Motor neuron (in vitro differentiated cells): Measurements from ENCODE around the gene ACSF3. TPM values are rescaled to one million over a fixed set of nuclear protein-coding genes. Genes with fewer than 3 reads are reported as not detected.
"Not testable (repeated sequence)": the region's sequence is repeated elsewhere in the genome, so short reads cannot be mapped to it uniquely, and the experiment has no call there.

Experiments used
- ATAC-seq, 8 experiments: fragments of 200-7000 bp; cut with Tn5 transposase; replicated peaks in 6 of 8; 2 replicates each; pipeline ENCODE4 v1.8.0; 2021; ENCODE audit warnings: mild to moderate bottlenecking in 8 of 8, moderate library complexity in 8 of 8
- H3K27ac ChIP-seq, 2 donors: fragments of 250-450 bp; sonication (Bioruptor Pico); 2 replicates each; pipeline ENCODE4 v1.9.0; 2021; ENCODE audit warnings: antibody characterized with exemption in 2 of 2, mild to moderate bottlenecking in 2 of 2, moderate library complexity in 1 of 2
- H3K4me1 ChIP-seq, 2 donors: fragments of 250-450 bp; sonication (Bioruptor Pico); replicated peaks in 1 of 2; 2 replicates each; pipeline ENCODE4 v1.6.1; 2021; ENCODE audit warnings: antibody characterized with exemption in 2 of 2, mild to moderate bottlenecking in 2 of 2, moderate library complexity in 1 of 2
- H3K4me3 ChIP-seq, 5 donors: fragments of 250-450 bp; sonication (Bioruptor Pico); 2 replicates each; pipeline ENCODE4 v1.9.0; 2021; ENCODE audit warnings: antibody characterized with exemption in 5 of 5, mild to moderate bottlenecking in 5 of 5, moderate library complexity in 4 of 5
- WGBS, 10 experiments: fragments of 450-650 bp; shearing (Covaris generic); methylation state at CpG; one replicate each; pipeline ENCODE4 v1.0.0; 2022; 5-methylcytosine and 5-hydroxymethylcytosine counted together
- in situ Hi-C, 9 experiments: fragments of 400-800 bp; cut with MboI; loops; one replicate each; pipeline ENCODE4 v1.15.0; 2021; ENCODE audit warnings: low sequenced_read_pairs in 9 of 9, low pct_unique_long_range_greater_than_20kb in 2 of 9; ENCODE audit not compliant: unreplicated experiment in 9 of 9
- total RNA-seq, 8 experiments: library from RNA; unstranded; fragments of 300-600 nt; gene quantifications; 2 replicates each; pipeline versions ENCODE4 v1.2.3 to v1.2.4, GENCODE V29; 2022

The ACSF3 gene
- total RNA-seq, 8 experiments from 2014 or later, result 7.7 to 39.8 (median 13.8) TPM

DNA sequence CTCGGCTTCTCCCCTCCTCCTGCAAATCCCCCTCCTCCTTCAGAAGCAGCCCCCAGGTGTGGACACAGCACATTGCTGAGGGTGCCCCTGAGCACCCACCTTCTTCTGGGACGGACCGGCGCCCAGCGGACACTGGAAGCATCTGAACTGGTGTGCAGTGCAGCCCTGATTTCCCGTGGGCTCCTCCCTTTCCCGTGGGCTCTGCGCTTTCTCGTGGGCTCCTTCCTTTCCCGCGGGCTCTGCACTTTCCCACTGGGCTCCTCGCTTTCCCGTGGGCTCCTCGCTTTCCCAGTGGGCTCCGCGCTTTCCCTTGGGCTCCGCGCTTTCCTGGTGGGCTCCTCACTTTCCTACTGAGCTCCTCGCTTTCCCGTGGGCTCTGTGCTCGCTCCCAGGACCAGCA, 32.6 kb upstream of the ACSF3 start:
- 7 to 77% (median 69%) methylated on average over 3 to 12 of the region's 21 CpGs; no CpG with 5 or more reads in 6 of the 10 experiments for WGBS, 10 experiments
- no peak overlapping the region for H3K4me3 ChIP-seq
- H3K27ac ChIP-seq, result no peak overlapping the region
- no peak for ATAC-seq
- in situ Hi-C loops, result no loop called here
- H3K4me1 ChIP-seq, result peaks cover 12 to 16% of the 10 kb centered on the region in 2 donors

DNA sequence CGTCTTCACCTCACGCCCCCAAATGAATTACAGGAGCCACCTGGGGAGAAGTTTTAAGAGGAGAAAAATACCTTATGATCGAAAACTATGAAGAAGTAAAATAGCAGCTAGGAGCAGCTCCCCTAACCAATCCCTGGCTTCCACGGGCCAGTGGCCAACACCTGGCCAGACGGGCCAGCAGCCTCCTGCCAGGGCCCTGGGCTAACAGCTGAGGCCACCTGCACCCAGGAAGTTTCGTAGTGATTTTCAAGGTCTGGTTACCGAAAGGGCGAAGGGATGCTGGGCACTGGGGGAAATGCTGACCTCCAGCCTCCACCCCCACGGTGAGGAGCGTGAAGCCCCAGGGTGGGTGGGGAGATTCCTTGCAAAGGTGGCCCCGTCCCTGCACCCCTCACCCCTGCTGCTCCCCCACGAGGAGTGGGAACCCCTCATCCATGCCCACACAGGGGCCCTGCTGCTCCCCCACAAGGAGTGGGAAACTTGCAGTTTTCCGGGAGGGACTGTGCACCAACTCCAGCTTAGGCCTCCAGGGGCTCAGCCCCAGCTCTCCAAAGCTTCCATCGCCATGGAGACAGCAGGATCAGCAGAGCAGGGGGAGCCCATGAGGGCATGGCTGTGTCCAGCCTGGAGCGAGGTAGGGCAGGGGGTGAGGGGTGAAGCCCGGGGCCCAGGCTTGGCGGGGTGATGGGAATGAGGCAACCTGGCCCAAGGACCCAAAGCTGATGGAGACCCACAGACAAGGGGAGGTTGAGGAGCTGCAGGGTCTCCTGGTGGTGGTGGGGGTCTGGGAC, 31.9 kb upstream of the ACSF3 start:
- WGBS, 10 experiments, result 47 to 76% (median 72%) methylated on average over 2 to 3 of the region's 17 CpGs; no CpG with 5 or more reads in 6 of the 10 experiments
- in situ Hi-C loops, result no loop called here
- peaks cover 12 to 23% of the 10 kb centered on the region in 2 donors for H3K4me1 ChIP-seq

DNA sequence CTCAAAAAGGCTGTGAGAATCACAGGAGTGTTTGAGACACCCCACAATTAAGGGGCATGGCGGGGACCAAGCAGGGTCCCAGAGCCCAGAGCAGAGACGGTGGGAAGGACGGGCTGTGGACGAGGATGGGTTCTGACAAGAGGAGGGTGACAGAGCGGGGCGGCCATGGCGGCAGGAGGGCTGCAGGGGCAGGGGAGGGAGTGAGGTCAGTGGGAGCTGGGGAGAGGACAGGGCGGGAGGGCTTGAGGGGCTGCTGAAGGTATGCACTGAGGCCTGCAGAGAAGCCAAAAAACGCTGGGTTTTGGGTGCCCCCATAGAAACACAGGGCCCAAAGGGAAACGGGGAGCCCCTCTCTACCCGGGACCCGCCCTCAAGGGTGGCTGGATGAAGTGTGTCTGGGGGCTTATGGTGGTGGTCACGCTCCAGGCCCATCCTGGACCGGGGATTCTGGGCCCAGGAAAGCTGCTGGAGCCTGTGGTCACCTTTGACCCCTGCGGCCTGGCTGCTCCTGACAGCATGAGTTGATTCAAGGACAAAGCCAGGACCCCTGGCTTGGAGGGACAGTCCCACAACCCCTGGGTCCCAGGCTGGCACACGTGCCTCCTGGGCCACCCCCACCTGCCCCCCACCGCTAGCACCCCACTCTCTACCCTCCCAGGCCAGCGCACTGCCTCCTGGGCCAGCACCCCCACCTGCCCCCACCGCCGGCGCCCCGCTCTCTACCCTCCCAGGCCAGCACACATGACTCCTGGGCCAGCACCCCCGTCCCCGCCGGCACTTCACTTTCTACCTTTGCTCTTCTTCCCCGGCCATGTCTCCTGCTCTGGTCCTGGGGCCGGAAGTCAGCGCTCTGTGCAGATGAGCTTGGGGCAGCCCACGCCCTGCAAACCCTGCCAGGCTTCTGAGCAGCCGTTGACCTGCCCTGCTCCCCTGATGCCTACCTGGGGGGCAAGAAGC, 31.0 kb upstream of the ACSF3 start:
- in situ Hi-C loops, result no loop called here
- Histone ChIP-seq H3K27ac (no peak overlapping the region), H3K4me3 (no peak overlapping the region), H3K4me1 (peaks cover 12 to 28% of the 10 kb centered on the region in 2 donors)
- WGBS, 10 experiments, result 60 to 100% (median 78%) methylated on average over 1 to 6 of the region's 30 CpGs; no CpG with 5 or more reads in 7 of the 10 experiments
- peak in 5 of 8 experiments; percentile 7 to 42 (median 15) for ATAC-seq

More for the DNA sequence above, 31.9 kb upstream of the ACSF3 start:
- ATAC-seq, result peak in 5 of 8 experiments; percentile 63 to 81 (median 75)
- Histone ChIP-seq H3K4me3 (no peak overlapping the region), H3K27ac (no peak overlapping the region)

DNA sequence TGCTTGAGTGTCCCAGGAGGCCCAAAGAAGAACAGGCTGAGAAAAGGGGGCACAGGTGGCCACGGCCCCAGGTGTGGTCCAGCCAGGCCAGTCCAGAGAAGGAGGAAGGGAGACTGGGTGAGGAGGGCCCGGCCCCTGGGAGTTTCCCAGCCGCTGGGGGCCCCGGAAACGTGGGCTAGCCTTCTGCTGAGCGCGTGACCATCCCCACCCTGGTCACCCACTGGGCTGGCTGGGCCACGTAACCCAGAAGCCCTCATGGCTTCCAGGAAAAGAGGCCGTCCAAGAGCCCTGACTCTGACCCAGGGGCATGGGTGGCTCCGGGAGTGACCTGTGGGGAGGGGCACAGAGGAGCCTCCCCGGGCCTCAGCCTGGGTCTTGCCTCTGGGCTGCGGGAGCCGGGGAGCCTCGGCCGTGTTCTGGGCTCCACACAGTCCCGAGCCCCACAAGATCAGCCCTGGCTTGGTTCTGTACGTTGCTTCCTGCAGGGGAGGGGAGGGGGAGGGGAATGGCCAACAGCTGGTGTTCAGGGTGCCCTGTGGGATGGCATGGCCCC, 29.8 kb upstream of the ACSF3 start:
- WGBS, 10 experiments, result 60 to 78% methylated on average over 1 to 2 of the region's 17 CpGs; no CpG with 5 or more reads in 8 of the 10 experiments
- ATAC-seq, result no peak
- in situ Hi-C loops, result no loop called here

DNA sequence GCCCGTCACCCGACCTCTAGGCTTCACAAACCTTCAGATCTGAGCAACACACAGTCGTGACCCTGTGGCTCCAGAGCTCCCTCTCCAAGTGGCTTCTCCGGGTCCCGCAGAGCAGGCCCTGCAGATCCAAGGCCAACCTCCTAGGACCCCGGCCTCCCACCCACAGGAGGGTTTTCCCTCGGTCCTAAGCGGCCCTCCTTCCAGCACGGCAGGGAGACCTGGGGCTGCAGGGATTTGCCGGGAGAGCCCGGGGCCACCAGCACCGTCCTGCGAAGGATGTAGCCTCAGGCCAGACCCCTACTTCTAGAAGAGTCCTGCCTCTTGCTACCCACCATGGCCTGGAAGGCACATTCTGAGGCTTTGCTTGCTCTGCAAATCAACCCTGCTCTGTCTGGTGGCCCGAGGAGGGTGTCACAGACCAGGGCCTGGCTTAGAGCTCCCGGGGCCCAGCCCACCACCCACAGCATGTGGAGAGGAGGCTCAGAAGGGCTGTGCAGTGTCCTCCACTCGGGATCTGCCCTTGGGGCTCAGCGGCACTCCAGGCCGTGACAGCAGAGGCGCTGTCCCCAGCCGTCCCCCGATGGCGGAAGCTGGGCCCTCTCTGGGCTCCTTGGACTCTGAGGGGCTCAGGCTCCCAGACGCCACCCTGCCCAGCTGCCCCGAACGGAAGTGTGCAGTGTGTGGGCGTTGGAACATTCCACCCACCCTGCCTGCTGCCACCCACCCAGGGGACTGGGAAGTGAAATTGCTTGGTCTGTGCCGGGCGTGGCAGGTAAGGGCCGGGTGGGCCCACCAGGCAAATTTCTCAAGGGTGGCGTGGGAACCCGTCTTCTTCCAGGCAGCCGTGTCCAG, 28.8 kb upstream of the ACSF3 start:
- no peak overlapping the region for H3K4me3 ChIP-seq
- in situ Hi-C loops, result no loop called here
- 50 to 100% (median 83%) methylated on average over 2 to 3 of the region's 32 CpGs; no CpG with 5 or more reads in 6 of the 10 experiments for WGBS, 10 experiments
- no peak for ATAC-seq
- H3K27ac ChIP-seq, result no peak overlapping the region
- peaks cover 12 to 28% of the 10 kb centered on the region in 2 donors for H3K4me1 ChIP-seq

More for the DNA sequence above, 29.8 kb upstream of the ACSF3 start:
- no peak overlapping the region for H3K4me3 ChIP-seq
- no peak overlapping the region for H3K27ac ChIP-seq
- peaks cover 12 to 28% of the 10 kb centered on the region in 2 donors for H3K4me1 ChIP-seq

DNA sequence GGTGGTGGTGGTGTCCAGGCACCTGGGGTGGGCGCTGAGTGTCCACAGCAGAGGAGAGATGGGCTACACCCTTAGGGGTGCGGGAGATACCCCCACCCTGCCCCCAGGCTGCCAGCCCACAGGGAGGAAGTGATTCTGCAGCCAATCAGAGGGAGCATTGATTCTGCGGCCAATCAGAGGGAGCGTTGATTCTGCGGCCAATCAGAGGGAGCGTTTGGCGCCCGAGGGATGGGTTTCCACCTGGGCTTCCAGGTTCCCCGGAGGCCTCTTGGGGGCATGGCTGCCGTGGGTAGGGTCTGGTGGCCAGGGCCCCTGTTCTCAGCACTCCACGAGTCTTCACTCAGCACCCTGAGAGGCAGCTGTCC, 28.2 kb upstream of the ACSF3 start:
- Histone ChIP-seq H3K4me3 (no peak overlapping the region), H3K4me1 (peaks cover 12 to 28% of the 10 kb centered on the region in 2 donors), H3K27ac (no peak overlapping the region)
- in situ Hi-C loops, result no loop called here
- WGBS, 10 experiments, result 86 to 100% methylated on average over 1 to 8 of the region's 11 CpGs; no CpG with 5 or more reads in 8 of the 10 experiments
- no peak for ATAC-seq

DNA sequence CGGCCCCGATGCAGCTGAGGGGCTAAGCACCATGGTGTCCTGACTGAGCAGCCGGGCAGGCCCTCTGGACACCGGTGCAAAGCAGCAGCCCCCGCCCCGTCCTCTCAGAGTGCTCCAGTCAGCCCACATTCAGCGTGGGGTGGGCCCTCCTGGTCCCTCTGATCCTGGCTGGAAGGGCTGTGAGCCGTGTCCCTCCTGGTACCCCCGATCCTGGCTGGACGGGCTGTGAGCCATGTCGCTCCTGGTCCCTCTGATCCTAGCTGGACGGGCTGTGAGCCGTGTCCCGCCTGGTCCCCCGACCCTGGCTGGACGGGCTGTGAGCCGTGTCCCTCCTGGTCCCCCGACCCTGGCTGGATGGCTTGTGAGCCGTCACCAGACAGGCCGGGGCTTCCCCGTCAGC, 26.9 kb upstream of the ACSF3 start:
- in situ Hi-C loops, result no loop called here

DNA sequence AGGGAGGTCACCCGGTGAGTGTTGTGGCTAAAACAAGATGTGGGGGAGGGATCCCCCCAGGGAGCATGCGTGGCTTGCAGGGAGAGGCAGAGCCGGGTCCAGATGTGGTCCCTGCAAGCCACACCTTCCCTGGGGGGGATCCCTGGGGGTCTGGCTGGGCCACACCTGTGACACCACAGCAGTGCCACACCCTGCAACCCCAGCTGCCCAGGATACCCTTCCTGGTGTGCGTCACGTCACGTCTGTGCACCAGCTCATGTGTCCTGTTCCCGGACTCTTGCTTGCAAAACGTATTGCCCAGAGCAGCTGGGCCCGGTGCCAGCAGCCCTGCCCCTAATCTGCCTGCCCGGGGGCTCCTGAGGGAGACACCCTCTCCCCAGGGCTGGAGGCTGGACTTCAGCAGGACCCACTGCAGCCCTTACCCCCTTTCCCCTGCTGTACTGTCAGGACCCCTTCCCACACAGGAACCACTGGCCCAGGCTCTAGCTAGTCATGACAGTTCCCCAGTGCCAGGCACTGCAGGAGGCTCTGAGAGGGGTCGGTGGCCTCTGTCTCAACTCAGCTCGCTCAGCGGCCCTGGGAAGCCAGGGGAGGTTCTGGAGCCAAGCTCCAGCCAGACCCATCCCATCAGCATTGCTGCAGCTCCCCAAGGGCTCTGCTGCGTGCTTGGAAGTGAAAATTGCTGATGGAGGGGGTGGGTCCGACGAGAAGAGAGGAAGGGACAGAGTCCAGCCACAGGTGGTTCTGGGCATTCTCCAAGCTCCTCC, 25.8 kb upstream of the ACSF3 start:
- WGBS, 10 experiments, result 0 to 20% (median 5%) methylated on average over 1 to 10 of the region's 16 CpGs; no CpG with 5 or more reads in 7 of the 10 experiments
- no peak overlapping the region for H3K27ac ChIP-seq
- peak in 3 of 8 experiments; percentile 70 to 83 (median 81) for ATAC-seq

More for the DNA sequence above, 26.9 kb upstream of the ACSF3 start:
- Histone ChIP-seq H3K4me3 (no peak overlapping the region), H3K27ac (peak overlapping the region in 1 of 2 donors; percentile 28), H3K4me1 (peaks cover 10 to 28% of the 10 kb centered on the region in 2 donors)
- peak in 1 of 8 experiments; percentile 13 for ATAC-seq
- WGBS, 10 experiments, result 37 to 80% methylated on average over 1 to 8 of the region's 21 CpGs; no CpG with 5 or more reads in 8 of the 10 experiments

DNA sequence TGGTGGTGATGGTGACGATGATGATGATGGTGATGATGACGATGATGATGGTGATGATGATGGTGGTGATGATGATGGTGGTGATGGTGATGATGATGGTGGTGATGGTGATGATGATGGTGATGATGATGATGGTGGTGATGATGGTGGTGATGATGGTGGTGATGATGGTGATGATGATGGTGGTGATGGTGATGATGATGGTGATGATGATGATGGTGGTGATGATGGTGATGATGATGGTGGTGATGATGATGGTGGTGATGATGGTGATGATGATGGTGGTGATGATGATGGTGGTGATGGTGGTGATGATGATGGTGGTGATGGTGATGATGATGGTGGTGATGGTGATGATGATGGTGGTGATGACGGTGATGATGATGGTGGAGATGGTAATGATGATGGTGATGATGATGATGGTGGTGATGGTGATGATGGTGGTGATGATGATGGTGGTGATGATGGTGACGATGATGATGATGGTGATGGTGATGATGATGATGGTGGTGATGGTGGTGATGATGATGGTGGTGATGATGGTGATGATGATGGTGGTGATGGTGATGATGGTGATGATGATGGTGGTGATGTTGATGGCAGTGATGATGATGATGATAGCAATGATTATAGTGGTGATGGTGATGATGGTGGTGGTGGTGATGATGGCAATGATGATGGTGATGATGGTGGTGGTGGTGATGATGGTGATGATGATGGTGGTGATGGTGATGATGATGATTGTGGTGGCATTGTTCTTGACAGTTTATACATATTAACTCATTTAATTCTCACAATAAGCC, 24.6 kb upstream of the ACSF3 start:
- 29 to 100% (median 77%) methylated on average over 1 to 4 of the region's 4 CpGs for whole genome bisulfite sequencing, 10 experiments
- H3K27ac ChIP-seq, in situ Hi-C loops, H3K4me3 ChIP-seq, ATAC-seq: not testable (repeated sequence)
- H3K4me1 ChIP-seq, result peaks cover 11 to 29% of the 10 kb centered on the region in 2 donors

More for the DNA sequence above, 25.8 kb upstream of the ACSF3 start:
- no peak overlapping the region for H3K4me3 ChIP-seq
- peaks cover 11 to 29% of the 10 kb centered on the region in 2 donors for H3K4me1 ChIP-seq
- in situ Hi-C loops, result no loop called here

DNA sequence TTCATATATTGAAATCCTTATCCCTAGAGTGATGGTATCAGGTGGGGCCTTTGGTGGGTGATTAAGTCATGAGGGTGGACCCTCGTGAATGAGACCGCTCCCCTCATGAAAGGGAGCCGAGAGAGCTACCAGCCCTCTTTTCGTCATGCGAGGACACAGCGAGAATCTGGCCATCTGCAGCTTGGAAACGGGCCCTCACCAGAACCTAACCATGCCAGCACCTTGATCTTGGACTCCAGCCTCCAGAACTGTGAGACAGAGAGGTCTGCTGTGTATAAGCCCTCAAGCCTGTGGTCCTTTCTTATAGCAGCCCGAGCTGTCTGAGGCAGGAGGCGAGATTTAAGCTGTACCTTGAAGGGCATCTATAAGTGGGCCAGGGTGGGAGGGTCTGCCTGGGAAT, 23.7 kb upstream of the ACSF3 start:
- 83 to 93% (median 90%) methylated on average over 1 to 2 of the region's 9 CpGs; no CpG with 5 or more reads in 7 of the 10 experiments for WGBS, 10 experiments
- no peak for ATAC-seq
- Histone ChIP-seq H3K27ac (no peak overlapping the region), H3K4me3 (no peak overlapping the region), H3K4me1 (peaks cover 11 to 29% of the 10 kb centered on the region in 2 donors)
- in situ Hi-C loops, result no loop called here

DNA sequence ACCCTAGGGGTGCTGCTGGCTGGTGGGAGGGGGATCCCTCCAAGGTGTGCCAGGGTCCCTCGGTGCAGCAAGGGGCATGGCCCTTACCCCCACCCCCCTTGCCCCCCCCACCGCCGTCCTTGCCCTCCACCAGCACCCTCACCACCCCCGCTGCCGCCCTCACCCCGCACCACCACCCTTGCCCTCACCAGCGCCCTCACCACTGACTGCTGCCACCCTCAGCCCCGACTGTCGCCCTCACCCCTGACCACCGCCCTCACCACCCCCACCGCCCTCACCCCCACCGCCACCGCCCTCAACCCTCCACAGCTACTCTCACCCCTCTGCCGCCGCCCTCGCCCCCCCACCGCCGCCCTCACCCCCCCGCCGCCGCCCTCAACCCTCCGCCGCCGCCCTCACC, 23.1 kb upstream of the ACSF3 start:
- H3K4me3 ChIP-seq, result no peak overlapping the region

More for the DNA sequence above, 23.1 kb upstream of the ACSF3 start:
- no peak for ATAC-seq
- in situ Hi-C loops, result no loop called here
- Histone ChIP-seq H3K4me1 (peaks cover 11 to 29% of the 10 kb centered on the region in 2 donors), H3K27ac (no peak overlapping the region)
- WGBS, 10 experiments, result no CpG with 5 or more reads among the region's 24 CpGs
